HG03045 (cell line): Measurements from ENCODE around the gene SYT6.

Experiments used
- ATAC-seq: cut with Tn5 transposase; IDR thresholded peaks from one replicate; pipeline ENCODE4 v1.9.1; 2021; ENCODE audit warnings: mild to moderate bottlenecking, moderate library complexity; ENCODE audit not compliant: unreplicated experiment

SYT6 gene

DNA sequence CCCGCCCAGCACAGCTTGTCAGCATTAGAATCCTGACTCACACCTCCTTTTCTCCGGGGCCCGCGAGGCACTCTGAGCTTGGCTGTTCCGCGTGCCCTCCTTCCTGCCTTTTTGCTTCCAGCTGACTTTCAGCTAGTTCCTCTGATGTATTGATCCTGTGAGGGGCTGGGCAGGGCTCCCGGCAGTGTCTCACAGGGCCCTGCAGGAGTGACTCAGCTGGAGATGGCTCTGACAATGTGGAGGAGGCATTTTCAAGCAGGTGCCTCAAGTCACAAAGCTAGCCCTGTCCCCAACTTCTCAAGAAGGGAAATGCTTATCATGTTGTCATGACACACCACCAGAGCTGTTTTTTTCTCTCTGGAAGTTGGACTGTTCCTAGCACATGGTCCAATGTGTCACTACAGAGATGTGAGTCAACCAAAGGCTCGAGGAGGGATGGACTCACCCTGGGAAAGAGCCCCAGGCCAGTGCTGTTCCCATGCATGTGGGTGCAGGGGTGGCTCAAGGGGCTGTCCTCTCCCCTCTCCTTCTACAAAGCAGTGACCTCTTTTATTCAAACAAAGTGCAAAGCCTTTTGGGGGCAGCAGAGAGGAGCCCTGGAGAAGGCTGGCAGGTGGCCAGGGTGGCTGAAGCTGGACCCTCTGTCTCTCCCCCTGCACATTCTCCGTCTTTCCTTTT, 30.6 kb downstream of the SYT6 start:
- no peak for ATAC-seq

DNA sequence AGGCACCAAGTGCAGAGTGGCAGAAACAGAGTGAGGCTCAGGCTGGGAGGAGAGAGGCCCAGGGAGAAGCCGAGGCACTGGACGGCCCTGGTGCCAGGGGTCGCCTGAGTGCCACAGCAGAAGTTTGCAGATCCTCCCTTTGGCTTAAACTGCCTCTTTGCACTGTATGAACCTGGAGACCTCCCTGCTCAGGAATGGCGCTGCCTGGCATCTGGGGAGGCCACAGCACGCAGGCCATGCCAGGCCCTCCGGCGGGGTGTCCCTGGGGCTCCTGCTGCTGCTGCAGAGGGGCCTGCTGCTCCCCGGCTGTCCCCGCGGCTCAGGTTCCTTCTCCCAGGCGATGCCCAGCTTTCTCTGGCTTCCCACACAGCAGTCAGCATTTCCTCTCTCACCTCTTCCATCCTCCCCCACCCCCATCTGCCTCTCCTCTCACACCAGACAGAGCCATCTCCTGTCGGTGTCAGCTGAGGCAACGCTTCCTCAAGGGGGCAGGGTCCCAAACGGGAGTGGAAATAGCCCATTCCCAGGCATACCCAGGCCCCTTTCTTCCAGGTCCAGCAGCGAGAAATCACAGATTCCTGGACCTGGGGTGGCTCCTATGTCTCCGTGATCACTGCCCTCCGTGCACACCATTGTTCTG, 35.2 kb downstream of the SYT6 start:
- ATAC-seq: no peak

DNA sequence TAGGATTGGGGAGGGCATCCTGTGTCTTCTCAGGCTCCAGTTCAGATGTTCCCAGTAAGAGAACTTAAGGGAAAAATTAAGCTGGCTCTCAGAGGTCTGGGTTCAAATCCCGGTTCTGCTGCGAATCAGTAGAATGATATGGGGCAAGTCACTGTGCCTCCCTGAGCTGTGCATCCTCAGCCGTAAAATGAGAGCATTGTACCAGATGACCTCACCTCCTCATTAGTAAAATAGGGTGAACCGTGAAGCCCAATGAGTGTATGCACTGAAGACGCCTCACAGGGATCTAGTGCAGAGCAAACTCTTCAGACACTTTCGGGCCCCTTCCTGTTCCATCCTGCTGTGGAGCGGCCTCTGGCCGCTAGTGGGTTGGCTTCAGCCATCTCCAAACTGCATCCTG, 36.0 kb downstream of the SYT6 start:
- no peak for ATAC-seq

DNA sequence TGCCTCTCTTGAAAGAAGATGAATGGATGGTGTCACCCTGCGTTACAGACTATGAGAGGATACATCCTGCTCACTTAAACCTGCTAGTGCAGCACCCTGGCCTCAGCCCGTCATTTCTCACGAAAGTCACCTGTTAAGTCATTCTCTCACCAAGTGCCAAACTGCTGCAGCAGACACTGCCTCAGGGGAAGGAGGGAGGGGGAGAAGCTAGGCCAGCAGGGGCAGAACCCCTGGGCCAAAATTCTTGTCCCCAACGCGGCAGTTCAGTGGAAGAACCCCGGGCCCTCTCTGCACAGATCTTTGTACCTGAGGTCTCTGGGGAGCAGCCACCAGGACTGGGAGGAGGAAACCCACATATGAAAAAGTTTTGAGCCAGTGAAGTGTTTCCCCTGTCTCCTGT, 37.6 kb downstream of the SYT6 start:
- no peak for ATAC-seq

GRCh38 chr1:114114185-114115094, 39.2 kb downstream of the SYT6 start:
- ATAC-seq: no peak

- no peak for ATAC-seq
These were observed 40.1 kb downstream of the SYT6 start for GRCh38 chr1:114113411-114114184.

GRCh38 chr1:114112775-114113174, 40.9 kb downstream of the SYT6 start:
- no peak for ATAC-seq

- ATAC-seq: no peak
These were observed 41.7 kb downstream of the SYT6 start for GRCh38 chr1:114111731-114112641.

- ATAC-seq: no peak
These were observed 43.7 kb downstream of the SYT6 start for GRCh38 chr1:114109981-114110380.

- no peak for ATAC-seq
These were observed 44.9 kb downstream of the SYT6 start for GRCh38 chr1:114108751-114109255.

DNA sequence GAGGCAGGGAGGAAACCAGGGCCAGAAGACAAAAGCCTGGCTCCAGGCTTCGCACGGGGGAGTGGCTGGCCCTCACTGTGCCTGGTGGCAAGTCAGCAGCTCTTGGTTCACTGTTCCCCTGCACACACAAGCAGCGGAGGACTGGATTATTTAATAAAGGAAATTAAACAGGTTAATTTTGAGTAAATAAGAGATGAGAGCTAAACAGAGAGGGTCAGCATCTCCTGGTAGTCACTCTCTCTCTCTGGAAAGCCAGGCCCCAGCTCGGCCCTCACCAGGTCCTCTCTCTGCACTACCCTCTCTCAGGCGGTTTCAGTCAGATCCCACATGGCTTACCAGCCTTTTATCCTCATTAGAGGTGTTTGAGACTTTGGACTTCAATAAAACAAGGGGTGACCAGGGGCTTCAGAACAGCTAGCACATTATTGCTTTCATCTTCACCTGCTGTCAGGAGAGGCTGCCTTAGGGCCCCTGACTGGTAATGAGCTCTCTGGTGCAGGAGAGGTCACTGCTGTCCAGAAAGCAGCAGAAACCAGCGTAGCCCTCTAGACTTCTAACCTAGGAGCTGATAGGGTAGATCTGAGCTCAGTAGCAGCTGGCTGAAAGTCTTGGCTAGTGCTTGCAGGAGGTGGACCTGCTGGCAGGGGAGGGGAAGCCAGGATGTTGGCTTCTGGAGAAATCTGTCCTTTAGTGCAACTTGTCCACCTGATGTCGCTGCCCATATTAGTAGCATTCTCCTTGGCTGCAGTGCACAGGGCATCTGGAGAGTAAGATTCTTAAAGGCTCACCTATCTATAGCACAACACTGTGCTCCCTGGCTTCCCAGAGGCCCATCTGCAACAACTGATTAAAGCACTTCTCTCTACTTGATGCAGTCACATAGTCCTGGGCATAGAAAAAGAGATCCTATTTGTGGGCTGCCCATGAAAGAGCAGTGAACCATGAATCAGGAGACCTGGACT, 45.9 kb downstream of the SYT6 start:
- no peak for ATAC-seq

- ATAC-seq: no peak
These were observed 48.2 kb downstream of the SYT6 start for GRCh38 chr1:114105421-114105979.

DNA sequence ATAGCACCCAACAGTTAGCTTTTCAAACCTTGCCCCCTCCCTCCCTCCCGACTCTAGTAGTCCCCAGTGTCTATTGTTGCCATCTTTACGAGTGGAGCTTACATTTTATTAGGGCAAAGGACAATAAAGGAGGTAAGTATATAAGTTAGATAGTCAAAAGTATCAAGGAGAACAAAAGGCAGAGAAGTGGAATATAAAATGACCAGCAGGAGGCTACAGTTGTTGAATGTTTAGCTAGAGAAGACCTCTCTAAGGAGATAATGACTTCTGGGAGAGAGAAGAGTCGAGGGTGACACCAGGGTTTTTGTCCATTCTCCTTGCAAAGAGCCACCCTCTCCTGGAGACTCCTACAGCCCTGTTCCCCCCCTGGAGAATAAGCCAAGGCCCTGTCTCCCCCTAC, 48.7 kb downstream of the SYT6 start:
- ATAC-seq: no peak

GRCh38 chr1:114103992-114104391, 49.7 kb downstream of the SYT6 start:
- ATAC-seq: no peak

- no peak for ATAC-seq
These were observed 51.5 kb downstream of the SYT6 start for GRCh38 chr1:114102136-114102535.

DNA sequence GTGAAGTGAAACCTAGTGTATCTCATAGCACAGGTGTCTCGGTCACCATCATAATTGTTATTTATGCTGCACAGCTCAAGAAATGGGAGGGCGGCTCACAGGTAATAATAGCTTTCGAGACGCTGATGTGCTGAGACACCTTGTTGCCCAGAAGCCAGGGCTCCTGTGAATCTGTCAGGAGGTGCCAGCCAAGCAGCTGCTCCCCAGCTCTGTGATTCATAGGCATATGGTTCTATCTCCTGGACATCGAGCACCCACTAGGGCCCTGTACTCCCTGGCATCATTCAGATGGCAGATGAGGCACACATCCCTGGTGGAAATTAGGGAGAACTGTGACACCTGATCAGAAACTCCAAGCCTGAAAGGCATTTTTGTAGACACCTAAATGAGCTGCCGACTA, 53.5 kb downstream of the SYT6 start:
- ATAC-seq: no peak

DNA sequence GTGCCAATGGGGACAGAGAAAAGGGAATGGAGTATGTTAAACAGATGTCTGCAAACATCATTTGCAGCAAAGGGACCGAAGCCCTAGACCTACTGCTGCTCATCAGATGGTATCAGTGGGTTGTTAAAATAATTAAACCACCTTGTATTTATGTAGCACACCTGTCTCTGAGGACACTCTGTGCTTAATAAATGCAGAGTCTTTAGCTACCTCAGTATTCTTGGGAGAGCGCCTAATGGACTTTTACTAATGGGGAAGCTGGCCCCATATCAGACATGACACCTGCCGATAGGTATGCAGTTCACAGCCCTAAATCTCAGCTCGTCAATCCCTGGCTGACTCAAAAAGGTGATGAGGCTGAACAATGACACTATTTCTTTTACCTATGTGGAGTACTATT, 54.4 kb downstream of the SYT6 start:
- no peak for ATAC-seq

- no peak for ATAC-seq
These were observed 56.6 kb downstream of the SYT6 start for GRCh38 chr1:114097109-114097508.
